Lower lobe of right lung (tissue), 2 donors: ENCODE results near the gene TTPAL. TPM values are rescaled to one million over a fixed set of nuclear protein-coding genes. Genes with fewer than 3 reads are reported as not detected.

Source experiments
- ATAC-seq, 2 donors: fragments of 200-7000 bp; cut with Tn5 transposase; one replicate each; pipeline ENCODE4 v1.9.1; 2020 to 2022; ENCODE audit warnings: mild to moderate bottlenecking in 2 of 2, moderate library complexity in 2 of 2
- DNase-seq: peaks from one replicate; pipeline ENCODE4 v3.0.0-alpha.2; 2020
- H3K27ac ChIP-seq: fragments of 200-600 bp; one replicate; pipeline ENCODE4 v1.8.0; 2022
- H3K27me3 ChIP-seq: fragments of 200-600 bp; one replicate; pipeline ENCODE4 v1.8.0; 2022; ENCODE audit warnings: low read depth
- H3K36me3 ChIP-seq: fragments of 200-600 bp; one replicate; pipeline ENCODE4 v1.8.0; 2022; ENCODE audit warnings: mild to moderate bottlenecking
- H3K4me1 ChIP-seq: fragments of 200-600 bp; one replicate; pipeline ENCODE4 v1.8.0; 2022
- H3K4me3 ChIP-seq: fragments of 200-600 bp; one replicate; pipeline ENCODE4 v1.8.0; 2022; ENCODE audit warnings: mild to moderate bottlenecking
- H3K9me3 ChIP-seq: fragments of 200-600 bp; one replicate; pipeline ENCODE4 v1.8.0; 2022
- intact Hi-C: fragments of 100-400 bp; cut with DNase I; formaldehyde crosslinking; loops from one replicate; pipeline ENCODE4 v1.11.0; 2022
- total RNA-seq: library from RNA; stranded (reverse); fragmentation: NEBNext Ultra II Directional; extraction: Animal tissue kit (Norgen Biotek cat#: 25700); gene quantifications from one replicate; pipeline ENCODE4 v1.2.1, GENCODE V29; 2021
- TF ChIP-seq, protein P1 (sequence below): fragments of 200-600 bp; IDR thresholded peaks from one replicate; pipeline ENCODE4 v1.8.0; 2022; ENCODE audit warnings: antibody characterized with exemption, mild to moderate bottlenecking
- donor health status: DM: no; HTN: yes; CAD: no; lungs with severe emphysema.

Gene TTPAL
- total RNA-seq, 1 donor from 2014 or later, result 9.6 TPM

GRCh38 chr20:44431502-44432234, 44.0 kb upstream of the TTPAL start:
- DNase-seq (no peak), ATAC-seq (no peak)
- H3K9me3 ChIP-seq, result no peaks in the 10 kb centered on the region
- peaks cover 12% of the 10 kb centered on the region for H3K27me3 ChIP-seq
- intact Hi-C loops, result no loop called here
- H3K4me1 ChIP-seq, result no peaks in the 10 kb centered on the region
- H3K36me3 ChIP-seq, result no peaks in the 10 kb centered on the region
- TF ChIP-seq, protein P1, sequence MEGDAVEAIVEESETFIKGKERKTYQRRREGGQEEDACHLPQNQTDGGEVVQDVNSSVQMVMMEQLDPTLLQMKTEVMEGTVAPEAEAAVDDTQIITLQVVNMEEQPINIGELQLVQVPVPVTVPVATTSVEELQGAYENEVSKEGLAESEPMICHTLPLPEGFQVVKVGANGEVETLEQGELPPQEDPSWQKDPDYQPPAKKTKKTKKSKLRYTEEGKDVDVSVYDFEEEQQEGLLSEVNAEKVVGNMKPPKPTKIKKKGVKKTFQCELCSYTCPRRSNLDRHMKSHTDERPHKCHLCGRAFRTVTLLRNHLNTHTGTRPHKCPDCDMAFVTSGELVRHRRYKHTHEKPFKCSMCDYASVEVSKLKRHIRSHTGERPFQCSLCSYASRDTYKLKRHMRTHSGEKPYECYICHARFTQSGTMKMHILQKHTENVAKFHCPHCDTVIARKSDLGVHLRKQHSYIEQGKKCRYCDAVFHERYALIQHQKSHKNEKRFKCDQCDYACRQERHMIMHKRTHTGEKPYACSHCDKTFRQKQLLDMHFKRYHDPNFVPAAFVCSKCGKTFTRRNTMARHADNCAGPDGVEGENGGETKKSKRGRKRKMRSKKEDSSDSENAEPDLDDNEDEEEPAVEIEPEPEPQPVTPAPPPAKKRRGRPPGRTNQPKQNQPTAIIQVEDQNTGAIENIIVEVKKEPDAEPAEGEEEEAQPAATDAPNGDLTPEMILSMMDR, result no peak
- no peak overlapping the region for H3K4me3 ChIP-seq
- no peak overlapping the region for H3K27ac ChIP-seq

DNA sequence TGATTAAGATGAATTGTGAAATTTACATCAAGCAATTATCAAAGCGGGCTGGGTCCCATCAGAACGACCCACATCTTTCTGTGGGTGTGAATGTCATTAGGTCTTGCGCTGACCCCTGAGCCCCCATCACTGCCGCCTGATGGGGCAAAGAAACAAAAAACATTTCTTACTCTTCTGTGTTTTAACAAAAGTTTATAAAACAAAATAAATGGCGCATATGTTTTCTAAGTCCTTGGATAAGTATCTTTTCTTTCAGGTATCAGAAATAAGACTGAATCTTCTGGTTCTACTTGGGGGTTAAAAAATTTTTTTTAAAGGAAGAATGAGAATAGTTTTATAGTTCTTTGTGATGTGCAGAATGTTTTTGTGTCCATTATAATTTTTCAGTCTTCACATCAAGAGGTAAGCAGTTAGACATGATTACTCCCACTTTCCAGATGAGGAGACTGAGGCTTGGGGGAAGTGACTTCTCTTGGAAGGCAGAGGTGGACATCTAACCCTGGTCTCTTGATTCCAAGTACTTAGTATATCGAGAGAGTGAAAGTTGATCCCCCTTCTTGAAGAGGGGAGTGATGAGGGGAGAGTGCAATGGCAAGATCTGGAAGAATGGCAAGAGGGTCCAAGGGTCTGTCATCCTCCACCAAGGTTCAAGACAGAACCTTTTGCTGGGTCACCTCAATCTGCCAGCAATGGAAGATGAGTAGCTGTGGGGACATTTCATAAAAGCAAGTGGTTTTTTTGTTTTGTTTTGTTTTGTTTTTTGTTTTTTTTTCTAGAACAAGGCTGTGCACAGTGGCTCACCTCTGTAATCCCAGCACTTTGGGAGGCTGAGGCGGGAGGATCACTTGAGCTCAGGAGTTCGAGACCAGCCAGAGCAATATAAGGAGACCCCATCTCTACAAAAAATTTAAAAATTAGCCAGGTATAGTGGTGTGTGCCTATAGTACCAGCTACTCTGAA, 42.8 kb upstream of the TTPAL start:
- no peak for DNase-seq
- H3K4me3 ChIP-seq, result no peak overlapping the region
- no peaks in the 10 kb centered on the region for H3K36me3 ChIP-seq
- no peaks in the 10 kb centered on the region for H3K9me3 ChIP-seq
- intact Hi-C loops, result no loop called here
- ATAC-seq, result no peak
- H3K27me3 ChIP-seq, result peaks cover 12% of the 10 kb centered on the region
- TF ChIP-seq, protein P1, result no peak
- no peak overlapping the region for H3K27ac ChIP-seq
- H3K4me1 ChIP-seq, result no peaks in the 10 kb centered on the region

GRCh38 chr20:44433751-44434538, 41.7 kb upstream of the TTPAL start:
- Histone ChIP-seq H3K4me3 (no peak overlapping the region), H3K4me1 (no peaks in the 10 kb centered on the region), H3K36me3 (no peaks in the 10 kb centered on the region), H3K27me3 (peaks cover 12% of the 10 kb centered on the region), H3K27ac (no peak overlapping the region), H3K9me3 (no peaks in the 10 kb centered on the region)
- DNase-seq (no peak), ATAC-seq (no peak)
- intact Hi-C loops, result no loop called here
- TF ChIP-seq, protein P1, result no peak

GRCh38 chr20:44435630-44436335, 39.9 kb upstream of the TTPAL start:
- TF ChIP-seq, protein P1, result no peak
- Histone ChIP-seq H3K9me3 (no peaks in the 10 kb centered on the region), H3K4me1 (no peaks in the 10 kb centered on the region), H3K27me3 (peaks cover 12% of the 10 kb centered on the region), H3K4me3 (no peak overlapping the region), H3K27ac (no peak overlapping the region), H3K36me3 (no peaks in the 10 kb centered on the region)
- no peak for DNase-seq
- peak; percentile 39 to 48 for ATAC-seq
- intact Hi-C loops, result no loop called here

DNA sequence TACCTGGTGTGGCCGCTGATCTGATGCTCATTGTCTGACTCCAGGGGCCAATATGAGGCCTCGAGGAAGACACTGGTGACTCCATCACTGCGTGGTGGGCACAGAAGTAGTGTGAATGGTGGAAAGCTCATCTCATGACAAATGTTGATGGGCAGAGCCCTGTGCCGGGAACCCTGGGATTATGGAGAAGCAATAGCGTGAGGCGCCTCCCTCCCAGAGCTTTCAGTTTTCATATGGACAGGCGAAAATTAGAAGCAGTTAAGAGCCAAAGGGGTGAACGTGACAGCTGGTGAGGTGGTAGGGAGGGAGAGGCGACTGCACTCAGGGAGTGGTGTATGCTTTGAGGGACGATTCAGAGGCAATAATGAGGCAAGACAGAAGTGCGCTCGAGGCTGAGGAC, 39.3 kb upstream of the TTPAL start:
- intact Hi-C loops, result no loop called here
- no peak overlapping the region for H3K4me3 ChIP-seq
- no peaks in the 10 kb centered on the region for H3K36me3 ChIP-seq
- DNase-seq (no peak), ATAC-seq (no peak)
- no peaks in the 10 kb centered on the region for H3K4me1 ChIP-seq
- H3K27me3 ChIP-seq, result peaks cover 9% of the 10 kb centered on the region
- TF ChIP-seq, protein P1, result no peak
- H3K9me3 ChIP-seq, result no peaks in the 10 kb centered on the region
- no peak overlapping the region for H3K27ac ChIP-seq
